SK-N-SH treated with all-trans-retinoic acid at 6 μM for 48 hours (cell line): ENCODE results near the gene PIGC.

Experiments used
- ATAC-seq: fragments of 200-7000 bp; cut with Tn5 transposase; 3 replicates; pipeline ENCODE4 v1.9.1; 2020; ENCODE audit warnings: mild to moderate bottlenecking, moderate library complexity
- ARNTL ChIP-seq: fragments of 450-650 bp; formaldehyde crosslinking; IDR thresholded peaks from 2 replicates; pipeline ENCODE4 v1.5.0; 2020; ENCODE audit warnings: low read depth, mild to moderate bottlenecking, moderate library complexity, borderline replicate concordance
- BACH2 ChIP-seq: fragments of 250-450 bp; sonication (Bioruptor Pico); IDR thresholded peaks from 2 replicates; pipeline ENCODE4 v1.9.0; 2021; ENCODE audit warnings: mild to moderate bottlenecking, borderline replicate concordance
- CSDC2 ChIP-seq: fragments of 250-450 bp; sonication (Bioruptor Pico); IDR thresholded peaks from 2 replicates; pipeline ENCODE4 v1.5.0; 2020; ENCODE audit warnings: mild to moderate bottlenecking, moderate library complexity
- ESRRG ChIP-seq: fragments of 250-450 bp; sonication (Bioruptor Pico); IDR thresholded peaks from 2 replicates; pipeline ENCODE4 v1.6.1; 2021; ENCODE audit warnings: mild to moderate bottlenecking
- GLIS3 ChIP-seq: fragments of 250-450 bp; sonication (Bioruptor Pico); IDR thresholded peaks from 2 replicates; pipeline ENCODE4 v1.5.0; 2020; ENCODE audit warnings: mild to moderate bottlenecking, moderate library complexity
- ISL1 ChIP-seq: fragments of 250-450 bp; sonication (Bioruptor Pico); IDR thresholded peaks from 2 replicates; pipeline ENCODE4 v2.1.2; 2022; ENCODE audit warnings: mild to moderate bottlenecking, moderate library complexity
- OSR1 ChIP-seq: fragments of 250-450 bp; sonication (Bioruptor Pico); IDR thresholded peaks from 2 replicates; pipeline ENCODE4 v1.8.0; 2022; ENCODE audit warnings: moderate library complexity, mild to moderate bottlenecking, inconsistent platforms
- PPARA ChIP-seq: fragments of 250-450 bp; sonication (Bioruptor Pico); IDR thresholded peaks from 2 replicates; pipeline ENCODE4 v1.5.0; 2020; ENCODE audit warnings: mild to moderate bottlenecking, borderline replicate concordance
- RARB ChIP-seq: fragments of 250-450 bp; sonication (Bioruptor Pico); IDR thresholded peaks from 2 replicates; pipeline ENCODE4 v1.8.0; 2021; ENCODE audit warnings: mild to moderate bottlenecking, moderate library complexity
- SNAI2 ChIP-seq: fragments of 250-450 bp; sonication (Bioruptor Pico); IDR thresholded peaks from 2 replicates; pipeline ENCODE4 v1.5.0; 2020; ENCODE audit warnings: mild to moderate bottlenecking, moderate library complexity
- TCF4 ChIP-seq: fragments of 250-450 bp; sonication (Bioruptor Pico); IDR thresholded peaks from 2 replicates; pipeline ENCODE4 v1.8.0; 2021; ENCODE audit warnings: mild to moderate bottlenecking, moderate library complexity, borderline replicate concordance
- TOX ChIP-seq: fragments of 250-450 bp; sonication (Bioruptor Pico); IDR thresholded peaks from 2 replicates; pipeline ENCODE4 v1.8.0; 2021; ENCODE audit warnings: mild to moderate bottlenecking, moderate library complexity, borderline replicate concordance
- ZC3H10 ChIP-seq: fragments of 250-450 bp; sonication (Bioruptor Pico); IDR thresholded peaks from 2 replicates; pipeline ENCODE4 v1.5.1; 2021; ENCODE audit warnings: mild to moderate bottlenecking, moderate library complexity
- ZFP3 ChIP-seq: fragments of 250-450 bp; sonication (Bioruptor Pico); IDR thresholded peaks from 2 replicates; pipeline ENCODE4 v1.5.0; 2020; ENCODE audit warnings: mild to moderate bottlenecking, moderate library complexity
- ZFP30 ChIP-seq: fragments of 450-650 bp; formaldehyde crosslinking; IDR thresholded peaks from 2 replicates; pipeline ENCODE4 v1.5.0; 2022; ENCODE audit warnings: mild to moderate bottlenecking, moderate library complexity
- ZNF565 ChIP-seq: fragments of 450-650 bp; formaldehyde crosslinking; conservative IDR thresholded peaks from 2 replicates; pipeline ENCODE4 v1.5.0; 2020; ENCODE audit warnings: low read depth, mild to moderate bottlenecking, moderate library complexity
- ZNF70 ChIP-seq: fragments of 450-650 bp; formaldehyde crosslinking; IDR thresholded peaks from 2 replicates; pipeline ENCODE4 v1.5.0; 2020; ENCODE audit warnings: mild to moderate bottlenecking, moderate library complexity
- ZNF8 ChIP-seq: fragments of 450-650 bp; formaldehyde crosslinking; IDR thresholded peaks from 2 replicates; pipeline ENCODE4 v1.5.0; 2020; ENCODE audit warnings: mild to moderate bottlenecking, moderate library complexity
- TF ChIP-seq, protein P1 (sequence below): fragments of 250-450 bp; sonication (Bioruptor Pico); IDR thresholded peaks from 2 replicates; pipeline ENCODE4 v1.5.0; 2020; ENCODE audit warnings: mild to moderate bottlenecking, moderate library complexity
- TF ChIP-seq, protein P2 (sequence below): fragments of 250-450 bp; sonication (Bioruptor Pico); IDR thresholded peaks from 2 replicates; pipeline ENCODE4 v1.8.0; 2020; ENCODE audit warnings: mild to moderate bottlenecking, moderate library complexity, borderline replicate concordance
- TF ChIP-seq, protein P3 (sequence below): fragments of 250-450 bp; sonication (Bioruptor Pico); IDR thresholded peaks from 2 replicates; pipeline ENCODE4 v1.5.1; 2020; ENCODE audit warnings: low read depth, mild to moderate bottlenecking, moderate library complexity
- TF ChIP-seq, protein P4 (sequence below): fragments of 250-450 bp; sonication (Bioruptor Pico); IDR thresholded peaks from 2 replicates; pipeline ENCODE4 v1.8.0; 2021; ENCODE audit warnings: low read depth, mild to moderate bottlenecking, moderate library complexity, borderline replicate concordance

The PIGC gene

DNA sequence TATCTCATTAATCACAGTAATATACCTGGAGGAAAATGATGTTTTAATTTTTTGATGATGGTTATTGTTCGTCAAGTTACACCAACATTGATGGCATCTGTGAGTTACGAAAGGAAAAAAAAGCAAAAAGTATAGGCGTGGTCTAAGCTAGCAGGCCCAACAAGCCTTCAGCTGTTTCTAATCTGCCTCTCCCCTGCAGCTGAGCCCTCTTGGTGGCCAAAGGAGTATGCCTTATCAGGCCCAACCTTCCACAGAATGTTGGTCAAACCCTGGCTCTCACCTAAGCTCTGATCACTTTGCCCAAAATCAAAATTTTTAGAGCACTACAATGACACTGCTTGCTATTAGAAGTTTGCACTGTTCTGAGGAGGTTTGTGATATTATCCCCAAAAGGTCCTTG, 18.5 kb downstream of the PIGC start:
- no peak for ATAC-seq
- TF ChIP-seq BACH2 (CRISPR knock-in tag) (no peak), CSDC2 (CRISPR knock-in tag) (no peak), ZFP30 (no peak), ZC3H10 (CRISPR knock-in tag) (no peak), ZNF8 (CRISPR knock-in tag) (no peak), RARB (no peak), ARNTL (CRISPR knock-in tag) (no peak), PPARA (no peak), TCF4 (CRISPR knock-in tag) (no peak), TOX (CRISPR knock-in tag) (no peak), OSR1 (no peak), SNAI2 (CRISPR knock-in tag) (no peak), ZNF70 (CRISPR knock-in tag) (no peak), ZNF565 (CRISPR knock-in tag) (no peak)
- TF ChIP-seq, protein P1, sequence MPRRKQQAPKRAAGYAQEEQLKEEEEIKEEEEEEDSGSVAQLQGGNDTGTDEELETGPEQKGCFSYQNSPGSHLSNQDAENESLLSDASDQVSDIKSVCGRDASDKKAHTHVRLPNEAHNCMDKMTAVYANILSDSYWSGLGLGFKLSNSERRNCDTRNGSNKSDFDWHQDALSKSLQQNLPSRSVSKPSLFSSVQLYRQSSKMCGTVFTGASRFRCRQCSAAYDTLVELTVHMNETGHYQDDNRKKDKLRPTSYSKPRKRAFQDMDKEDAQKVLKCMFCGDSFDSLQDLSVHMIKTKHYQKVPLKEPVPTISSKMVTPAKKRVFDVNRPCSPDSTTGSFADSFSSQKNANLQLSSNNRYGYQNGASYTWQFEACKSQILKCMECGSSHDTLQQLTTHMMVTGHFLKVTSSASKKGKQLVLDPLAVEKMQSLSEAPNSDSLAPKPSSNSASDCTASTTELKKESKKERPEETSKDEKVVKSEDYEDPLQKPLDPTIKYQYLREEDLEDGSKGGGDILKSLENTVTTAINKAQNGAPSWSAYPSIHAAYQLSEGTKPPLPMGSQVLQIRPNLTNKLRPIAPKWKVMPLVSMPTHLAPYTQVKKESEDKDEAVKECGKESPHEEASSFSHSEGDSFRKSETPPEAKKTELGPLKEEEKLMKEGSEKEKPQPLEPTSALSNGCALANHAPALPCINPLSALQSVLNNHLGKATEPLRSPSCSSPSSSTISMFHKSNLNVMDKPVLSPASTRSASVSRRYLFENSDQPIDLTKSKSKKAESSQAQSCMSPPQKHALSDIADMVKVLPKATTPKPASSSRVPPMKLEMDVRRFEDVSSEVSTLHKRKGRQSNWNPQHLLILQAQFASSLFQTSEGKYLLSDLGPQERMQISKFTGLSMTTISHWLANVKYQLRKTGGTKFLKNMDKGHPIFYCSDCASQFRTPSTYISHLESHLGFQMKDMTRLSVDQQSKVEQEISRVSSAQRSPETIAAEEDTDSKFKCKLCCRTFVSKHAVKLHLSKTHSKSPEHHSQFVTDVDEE = no peak
- TF ChIP-seq, protein P2, sequence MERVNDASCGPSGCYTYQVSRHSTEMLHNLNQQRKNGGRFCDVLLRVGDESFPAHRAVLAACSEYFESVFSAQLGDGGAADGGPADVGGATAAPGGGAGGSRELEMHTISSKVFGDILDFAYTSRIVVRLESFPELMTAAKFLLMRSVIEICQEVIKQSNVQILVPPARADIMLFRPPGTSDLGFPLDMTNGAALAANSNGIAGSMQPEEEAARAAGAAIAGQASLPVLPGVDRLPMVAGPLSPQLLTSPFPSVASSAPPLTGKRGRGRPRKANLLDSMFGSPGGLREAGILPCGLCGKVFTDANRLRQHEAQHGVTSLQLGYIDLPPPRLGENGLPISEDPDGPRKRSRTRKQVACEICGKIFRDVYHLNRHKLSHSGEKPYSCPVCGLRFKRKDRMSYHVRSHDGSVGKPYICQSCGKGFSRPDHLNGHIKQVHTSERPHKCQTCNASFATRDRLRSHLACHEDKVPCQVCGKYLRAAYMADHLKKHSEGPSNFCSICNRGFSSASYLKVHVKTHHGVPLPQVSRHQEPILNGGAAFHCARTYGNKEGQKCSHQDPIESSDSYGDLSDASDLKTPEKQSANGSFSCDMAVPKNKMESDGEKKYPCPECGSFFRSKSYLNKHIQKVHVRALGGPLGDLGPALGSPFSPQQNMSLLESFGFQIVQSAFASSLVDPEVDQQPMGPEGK (CRISPR knock-in tag) = no peak
- TF ChIP-seq, protein P3, sequence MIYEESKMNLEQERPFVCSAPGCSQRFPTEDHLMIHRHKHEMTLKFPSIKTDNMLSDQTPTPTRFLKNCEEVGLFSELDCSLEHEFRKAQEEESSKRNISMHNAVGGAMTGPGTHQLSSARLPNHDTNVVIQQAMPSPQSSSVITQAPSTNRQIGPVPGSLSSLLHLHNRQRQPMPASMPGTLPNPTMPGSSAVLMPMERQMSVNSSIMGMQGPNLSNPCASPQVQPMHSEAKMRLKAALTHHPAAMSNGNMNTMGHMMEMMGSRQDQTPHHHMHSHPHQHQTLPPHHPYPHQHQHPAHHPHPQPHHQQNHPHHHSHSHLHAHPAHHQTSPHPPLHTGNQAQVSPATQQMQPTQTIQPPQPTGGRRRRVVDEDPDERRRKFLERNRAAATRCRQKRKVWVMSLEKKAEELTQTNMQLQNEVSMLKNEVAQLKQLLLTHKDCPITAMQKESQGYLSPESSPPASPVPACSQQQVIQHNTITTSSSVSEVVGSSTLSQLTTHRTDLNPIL (CRISPR knock-in tag) = no peak

DNA sequence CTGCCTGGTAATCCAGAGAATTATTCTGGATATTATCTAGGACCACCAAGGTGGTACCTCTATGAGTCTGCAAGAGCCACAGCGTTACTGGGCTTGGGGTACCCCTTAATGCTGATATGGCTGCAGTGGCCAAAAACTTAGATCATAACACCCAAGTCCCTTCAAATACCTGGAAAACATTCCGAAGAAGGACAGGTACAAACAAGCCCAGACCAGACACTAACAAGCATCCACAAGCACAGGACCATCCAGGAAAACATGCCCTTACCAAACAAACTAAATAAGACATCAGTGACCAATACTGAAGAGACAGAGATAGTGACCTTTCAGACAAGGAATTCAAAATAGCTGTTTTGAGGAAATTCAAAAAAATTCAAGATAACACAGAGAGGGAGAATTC, 20.5 kb downstream of the PIGC start:
- ATAC-seq = no peak

More for the DNA sequence above, 20.5 kb downstream of the PIGC start:
- TF ChIP-seq, protein P4, sequence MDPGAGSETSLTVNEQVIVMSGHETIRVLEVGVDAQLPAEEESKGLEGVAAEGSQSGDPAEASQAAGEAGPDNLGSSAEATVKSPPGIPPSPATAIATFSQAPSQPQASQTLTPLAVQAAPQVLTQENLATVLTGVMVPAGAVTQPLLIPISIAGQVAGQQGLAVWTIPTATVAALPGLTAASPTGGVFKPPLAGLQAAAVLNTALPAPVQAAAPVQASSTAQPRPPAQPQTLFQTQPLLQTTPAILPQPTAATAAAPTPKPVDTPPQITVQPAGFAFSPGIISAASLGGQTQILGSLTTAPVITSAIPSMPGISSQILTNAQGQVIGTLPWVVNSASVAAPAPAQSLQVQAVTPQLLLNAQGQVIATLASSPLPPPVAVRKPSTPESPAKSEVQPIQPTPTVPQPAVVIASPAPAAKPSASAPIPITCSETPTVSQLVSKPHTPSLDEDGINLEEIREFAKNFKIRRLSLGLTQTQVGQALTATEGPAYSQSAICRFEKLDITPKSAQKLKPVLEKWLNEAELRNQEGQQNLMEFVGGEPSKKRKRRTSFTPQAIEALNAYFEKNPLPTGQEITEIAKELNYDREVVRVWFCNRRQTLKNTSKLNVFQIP (CRISPR knock-in tag) = no peak
- TF ChIP-seq ESRRG (CRISPR knock-in tag) (no peak), ZNF70 (CRISPR knock-in tag) (no peak), RARB (no peak), BACH2 (CRISPR knock-in tag) (no peak), GLIS3 (CRISPR knock-in tag) (no peak), ZNF565 (CRISPR knock-in tag) (no peak), ZFP3 (CRISPR knock-in tag) (no peak), ZFP30 (no peak), SNAI2 (CRISPR knock-in tag) (no peak), PPARA (no peak), ISL1 (CRISPR knock-in tag) (no peak), ZC3H10 (CRISPR knock-in tag) (no peak)
- TF ChIP-seq, protein P1 = no peak
